Activated CD8-positive, alpha-beta T cell treated with anti-CD3 and anti-CD28 coated beads for 36 hours (primary cell): Measurements from ENCODE around the gene HNRNPK. TPM values are rescaled to one million over a fixed set of nuclear protein-coding genes. Genes with fewer than 3 reads are reported as not detected.

Source experiments
- ATAC-seq: fragments of 200-7000 bp; cut with Tn5 transposase; one replicate; pipeline ENCODE4 v1.10.0; 2021; ENCODE audit warnings: mild to moderate bottlenecking, moderate library complexity
- CTCF ChIA-PET: fragments of 350-600 bp; sonication (Branson Sonifier 250); formaldehyde crosslinking; loops from one replicate; lab custom pipeline; 2021; ENCODE audit warnings: antibody characterized with exemption; lab: Charles Lee
- POLR2A ChIA-PET: fragments of 350-600 bp; sonication (Branson Sonifier 250); formaldehyde crosslinking; loops from one replicate; lab custom pipeline; 2021; ENCODE audit warnings: antibody characterized with exemption; lab: Charles Lee
- DNase-seq: peaks from one replicate; pipeline ENCODE4 v3.0.0-alpha.2; 2020
- H3K27ac Mint-ChIP-seq: one replicate; pipeline ENCODE4 v1.8.0; 2021; ENCODE audit warnings: mild to moderate bottlenecking, mixed read lengths
- H3K27me3 Mint-ChIP-seq: one replicate; pipeline ENCODE4 v1.8.0; 2021; ENCODE audit warnings: mixed read lengths
- H3K36me3 Mint-ChIP-seq: one replicate; pipeline ENCODE4 v1.8.0; 2021; ENCODE audit warnings: low read depth, mixed read lengths
- H3K4me1 Mint-ChIP-seq: one replicate; pipeline ENCODE4 v1.8.0; 2021; ENCODE audit warnings: low read depth, mixed read lengths
- H3K4me3 Mint-ChIP-seq: one replicate; pipeline ENCODE4 v1.8.0; 2021; ENCODE audit warnings: mild to moderate bottlenecking, moderate library complexity, mixed read lengths
- H3K9me3 Mint-ChIP-seq: one replicate; pipeline ENCODE4 v1.8.0; 2021; ENCODE audit warnings: mixed read lengths
- CTCF ChIP-seq: fragments of 200-600 bp; IDR thresholded peaks from one replicate; pipeline ENCODE4 v1.8.0; 2022; ENCODE audit warnings: antibody characterized with exemption, mild to moderate bottlenecking
- intact Hi-C: fragments of 100-400 bp; cut with micrococcal nuclease; formaldehyde crosslinking; loops from one replicate; pipeline ENCODE4 v1.10.0; 2022
- total RNA-seq, 2 experiments: library from RNA; stranded (reverse); gene quantifications; one replicate each; pipeline ENCODE4 v1.2.3, GENCODE V29; 2021

Gene HNRNPK
- total RNA-seq, 2 experiments from 2014 or later, result 761 to 773 TPM

- no peak for DNase-seq
- Mint-ChIP-seq H3K27me3 (no peaks in the 10 kb centered on the region), H3K4me3 (no peak overlapping the region), H3K9me3 (no peaks in the 10 kb centered on the region), H3K4me1 (peaks cover 17% of the 10 kb centered on the region), H3K36me3 (peaks cover 35% of the 10 kb centered on the region), H3K27ac (peak overlapping the region; percentile 34)
- no peak for TF ChIP-seq CTCF
- CTCF ChIA-PET, result no interaction called here
- ATAC-seq, result peak; percentile 17
- POLR2A ChIA-PET, result interaction anchor here (0.8 to 12.0 kb wide), 7 partner anchors 6 to 331 kb away, joined by 3 to 224 read pairs (median 3); partner anchors contain the start of genes HNRNPK, KIF27 and RMI1
- intact Hi-C loops, result no loop called here
Measured at GRCh38 chr9:83965350-83966208, 14.4 kb downstream of the HNRNPK start.

GRCh38 chr9:83964973-83965349 is 15.1 kb downstream of the HNRNPK start:
- intact Hi-C loops, result no loop called here
- Mint-ChIP-seq H3K36me3 (peaks cover 29% of the 10 kb centered on the region), H3K4me3 (no peak overlapping the region), H3K27me3 (no peaks in the 10 kb centered on the region), H3K4me1 (peaks cover 14% of the 10 kb centered on the region), H3K9me3 (no peaks in the 10 kb centered on the region), H3K27ac (peak overlapping the region; percentile 14)
- TF ChIP-seq CTCF, result no peak
- ATAC-seq (peak; percentile 21), DNase-seq (no peak)
- ChIA-PET CTCF (interaction anchor here (1.1 kb wide), 1 partner anchor 9 kb away, joined by 3 read pairs; a partner anchor contains a TSS), POLR2A (interaction anchor here (0.8 to 12.0 kb wide), 6 partner anchors 7 to 318 kb away, joined by 3 to 224 read pairs (median 6); partner anchors contain the start of genes HNRNPK, KIF27 and RMI1)

- intact Hi-C loops, result no loop called here
- no peaks in the 10 kb centered on the region for H3K9me3 Mint-ChIP-seq
- H3K36me3 Mint-ChIP-seq, result peaks cover 9% of the 10 kb centered on the region
- no peaks in the 10 kb centered on the region for H3K27me3 Mint-ChIP-seq
- DNase-seq (no peak), ATAC-seq (no peak)
- POLR2A ChIA-PET, result interaction anchor here (1.2 to 12.0 kb wide), 3 partner anchors 10 to 41 kb away, joined by 5 to 224 read pairs (median 71); partner anchors contain the start of genes HNRNPK, KIF27 and RMI1
- no peak for TF ChIP-seq CTCF
- no peak overlapping the region for H3K27ac Mint-ChIP-seq
- no peak overlapping the region for H3K4me3 Mint-ChIP-seq
- CTCF ChIA-PET, result interaction anchor here (1.6 to 1.7 kb wide), 2 partner anchors 18 to 354 kb away, joined by 4 to 5 read pairs; partner anchors contain the start of gene HNRNPK
- H3K4me1 Mint-ChIP-seq, result peaks cover 2% of the 10 kb centered on the region
Measured at GRCh38 chr9:83962165-83962564, 17.9 kb downstream of the HNRNPK start.

- H3K27ac Mint-ChIP-seq, result no peak overlapping the region
- ATAC-seq (no peak), DNase-seq (no peak)
- H3K4me1 Mint-ChIP-seq, result peaks cover 4% of the 10 kb centered on the region
- CTCF ChIA-PET, result interaction anchor here (0.8 to 1.6 kb wide), 3 partner anchors 40 to 355 kb away, joined by 3 to 5 read pairs (median 3); partner anchors contain the start of gene KIF27
- H3K9me3 Mint-ChIP-seq, result no peaks in the 10 kb centered on the region
- no peak overlapping the region for H3K4me3 Mint-ChIP-seq
- POLR2A ChIA-PET, result interaction anchor here (8.5 to 12.0 kb wide), 2 partner anchors 11 to 17 kb away, joined by 71 to 224 read pairs; partner anchors contain the start of genes HNRNPK and RMI1
- no peaks in the 10 kb centered on the region for H3K27me3 Mint-ChIP-seq
- peaks cover 4% of the 10 kb centered on the region for H3K36me3 Mint-ChIP-seq
- intact Hi-C loops, result no loop called here
- TF ChIP-seq CTCF, result no peak
Measured at GRCh38 chr9:83960991-83961390, 19.0 kb downstream of the HNRNPK start.
